ENCODE results near the gene WWC1. TPM values are rescaled to one million over a fixed set of nuclear protein-coding genes. Genes with fewer than 3 reads are reported as not detected.

The WWC1 gene
- total and polyA plus RNA-seq, 9 of the 15 experiments (the other 6 are each of a cell fraction or from before 2014, with no cell fraction given) = under 0.01 to 0.54 (median 0.42) TPM; not detected in 6

DNA sequence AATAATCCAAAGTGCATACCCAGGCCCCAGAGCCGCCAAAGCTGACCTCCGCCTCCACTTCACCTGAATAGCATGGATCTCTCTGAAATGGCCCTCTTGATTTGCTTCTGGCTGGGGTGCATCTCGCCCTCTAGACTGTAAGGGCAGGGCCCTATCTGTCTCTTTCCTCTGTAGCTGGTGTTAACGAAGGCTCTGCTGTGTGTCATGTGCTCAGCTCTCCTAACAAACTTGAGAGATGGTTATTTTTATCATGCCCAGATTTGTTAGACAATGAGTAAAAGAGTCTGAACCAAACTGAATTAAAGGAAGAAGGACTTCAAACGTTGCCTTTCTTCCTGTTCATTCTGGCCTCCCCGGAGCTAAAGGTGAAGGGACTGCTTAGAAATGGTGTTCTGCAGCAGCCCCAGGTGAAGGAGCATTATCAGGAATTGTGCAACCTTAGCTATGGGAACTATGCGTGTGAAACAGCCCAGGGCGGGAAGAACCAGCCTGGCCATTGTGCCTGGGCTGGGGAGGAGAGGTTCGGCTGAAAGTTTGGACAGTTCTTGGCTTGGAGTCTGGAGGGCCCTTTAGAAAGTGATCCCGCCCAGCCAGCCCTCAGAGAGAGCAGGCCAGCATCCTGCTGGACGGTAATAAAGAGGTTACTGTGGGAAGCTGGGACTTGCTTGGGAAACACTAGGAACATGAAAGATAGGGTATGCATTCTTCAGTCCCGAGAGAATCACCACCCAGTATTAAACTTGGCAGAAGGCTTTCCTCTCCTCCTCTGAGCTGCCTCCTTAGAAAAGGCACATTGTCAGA, 73.5 kb downstream of the WWC1 start:
- Histone ChIP-seq H3K27me3 (ENCODE audit: control insufficient read depth in 2 of 2, insufficient read depth in 2 of 2, low read length in 2 of 2) (peaks cover 2 to 30% of the 10 kb centered on the region in 2 experiments; a peak in 4 of 5 replicates), H3K4me1 (replicated peaks in 1 of 2; ENCODE audit: control insufficient read depth in 2 of 2, insufficient read depth in 2 of 2, low read length in 2 of 2) (no peaks in the 10 kb centered on the region), H3K4me3 (no peak overlapping the region), H3K27ac (ENCODE audit: extremely low read depth, low read depth, low read length) (no peak overlapping the region), H2AFZ (ENCODE audit: low read depth, low read length) (no peak overlapping the region), H4K20me1 (replicated peaks; ENCODE audit: control insufficient read depth, insufficient read depth, low read length) (no peaks in the 10 kb centered on the region), H3K36me3 (ENCODE audit: control insufficient read depth, insufficient read depth, low read length) (no peaks in the 10 kb centered on the region), H3K9ac (ENCODE audit: insufficient read depth in 1 of 2, low read depth in 2 of 2, low read length in 2 of 2) (no peak overlapping the region), H3K79me2 (ENCODE audit: control insufficient read depth, insufficient read depth, low read length) (no peaks in the 10 kb centered on the region), H3K9me3 (replicated peaks; ENCODE audit: control insufficient read depth, insufficient read depth, low read depth, low read length) (no peaks in the 10 kb centered on the region), H3K9me1 (ENCODE audit: control insufficient read depth, insufficient read depth, low read length) (no peaks in the 10 kb centered on the region), H3K4me2 (ENCODE audit: insufficient read depth, low read length) (no peak overlapping the region)
- ATAC-seq = no peak
- in situ Hi-C loops (cut with MboI) (no loop called here), intact Hi-C loops (cut with micrococcal nuclease) (no loop called here)
- ChIA-PET CTCF (ENCODE audit: low intra/inter-chr PET ratio) (no interaction called here), POLR2A (interaction anchor here (1.4 kb wide), 1 partner anchor 13 kb away, joined by 4 read pairs; no protein-coding TSS in a partner anchor)
- no peak for TF ChIP-seq SRSF3 (IDR thresholded peaks at IDR 0.05; ENCODE audit: insufficient read depth, low read length)
- no peak for TF ChIP-seq SAFB (IDR thresholded peaks at IDR 0.05; ENCODE audit: borderline replicate concordance, low read depth, low read length)
- TF ChIP-seq, protein P1, sequence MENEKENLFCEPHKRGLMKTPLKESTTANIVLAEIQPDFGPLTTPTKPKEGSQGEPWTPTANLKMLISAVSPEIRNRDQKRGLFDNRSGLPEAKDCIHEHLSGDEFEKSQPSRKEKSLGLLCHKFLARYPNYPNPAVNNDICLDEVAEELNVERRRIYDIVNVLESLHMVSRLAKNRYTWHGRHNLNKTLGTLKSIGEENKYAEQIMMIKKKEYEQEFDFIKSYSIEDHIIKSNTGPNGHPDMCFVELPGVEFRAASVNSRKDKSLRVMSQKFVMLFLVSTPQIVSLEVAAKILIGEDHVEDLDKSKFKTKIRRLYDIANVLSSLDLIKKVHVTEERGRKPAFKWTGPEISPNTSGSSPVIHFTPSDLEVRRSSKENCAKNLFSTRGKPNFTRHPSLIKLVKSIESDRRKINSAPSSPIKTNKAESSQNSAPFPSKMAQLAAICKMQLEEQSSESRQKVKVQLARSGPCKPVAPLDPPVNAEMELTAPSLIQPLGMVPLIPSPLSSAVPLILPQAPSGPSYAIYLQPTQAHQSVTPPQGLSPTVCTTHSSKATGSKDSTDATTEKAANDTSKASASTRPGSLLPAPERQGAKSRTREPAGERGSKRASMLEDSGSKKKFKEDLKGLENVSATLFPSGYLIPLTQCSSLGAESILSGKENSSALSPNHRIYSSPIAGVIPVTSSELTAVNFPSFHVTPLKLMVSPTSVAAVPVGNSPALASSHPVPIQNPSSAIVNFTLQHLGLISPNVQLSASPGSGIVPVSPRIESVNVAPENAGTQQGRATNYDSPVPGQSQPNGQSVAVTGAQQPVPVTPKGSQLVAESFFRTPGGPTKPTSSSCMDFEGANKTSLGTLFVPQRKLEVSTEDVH (IDR thresholded peaks at IDR 0.05; ENCODE audit: low read depth, partially characterized antibody) = no peak
- no peak for TF ChIP-seq MTA1 (IDR thresholded peaks at IDR 0.05; ENCODE audit: borderline replicate concordance)
- no peak for TF ChIP-seq JUN (IDR thresholded peaks at IDR 0.05; ENCODE audit: borderline replicate concordance, low read depth, low read length)
- no peak for TF ChIP-seq JUN (CRISPR knock-in tag; IDR thresholded peaks at IDR 0.05; ENCODE audit: borderline replicate concordance)
- TF ChIP-seq, protein P2, sequence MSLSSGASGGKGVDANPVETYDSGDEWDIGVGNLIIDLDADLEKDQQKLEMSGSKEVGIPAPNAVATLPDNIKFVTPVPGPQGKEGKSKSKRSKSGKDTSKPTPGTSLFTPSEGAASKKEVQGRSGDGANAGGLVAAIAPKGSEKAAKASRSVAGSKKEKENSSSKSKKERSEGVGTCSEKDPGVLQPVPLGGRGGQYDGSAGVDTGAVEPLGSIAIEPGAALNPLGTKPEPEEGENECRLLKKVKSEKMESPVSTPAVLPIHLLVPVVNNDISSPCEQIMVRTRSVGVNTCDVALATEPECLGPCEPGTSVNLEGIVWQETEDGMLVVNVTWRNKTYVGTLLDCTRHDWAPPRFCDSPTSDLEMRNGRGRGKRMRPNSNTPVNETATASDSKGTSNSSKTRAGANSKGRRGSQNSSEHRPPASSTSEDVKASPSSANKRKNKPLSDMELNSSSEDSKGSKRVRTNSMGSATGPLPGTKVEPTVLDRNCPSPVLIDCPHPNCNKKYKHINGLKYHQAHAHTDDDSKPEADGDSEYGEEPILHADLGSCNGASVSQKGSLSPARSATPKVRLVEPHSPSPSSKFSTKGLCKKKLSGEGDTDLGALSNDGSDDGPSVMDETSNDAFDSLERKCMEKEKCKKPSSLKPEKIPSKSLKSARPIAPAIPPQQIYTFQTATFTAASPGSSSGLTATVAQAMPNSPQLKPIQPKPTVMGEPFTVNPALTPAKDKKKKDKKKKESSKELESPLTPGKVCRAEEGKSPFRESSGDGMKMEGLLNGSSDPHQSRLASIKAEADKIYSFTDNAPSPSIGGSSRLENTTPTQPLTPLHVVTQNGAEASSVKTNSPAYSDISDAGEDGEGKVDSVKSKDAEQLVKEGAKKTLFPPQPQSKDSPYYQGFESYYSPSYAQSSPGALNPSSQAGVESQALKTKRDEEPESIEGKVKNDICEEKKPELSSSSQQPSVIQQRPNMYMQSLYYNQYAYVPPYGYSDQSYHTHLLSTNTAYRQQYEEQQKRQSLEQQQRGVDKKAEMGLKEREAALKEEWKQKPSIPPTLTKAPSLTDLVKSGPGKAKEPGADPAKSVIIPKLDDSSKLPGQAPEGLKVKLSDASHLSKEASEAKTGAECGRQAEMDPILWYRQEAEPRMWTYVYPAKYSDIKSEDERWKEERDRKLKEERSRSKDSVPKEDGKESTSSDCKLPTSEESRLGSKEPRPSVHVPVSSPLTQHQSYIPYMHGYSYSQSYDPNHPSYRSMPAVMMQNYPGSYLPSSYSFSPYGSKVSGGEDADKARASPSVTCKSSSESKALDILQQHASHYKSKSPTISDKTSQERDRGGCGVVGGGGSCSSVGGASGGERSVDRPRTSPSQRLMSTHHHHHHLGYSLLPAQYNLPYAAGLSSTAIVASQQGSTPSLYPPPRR (CRISPR knock-in tag; IDR thresholded peaks at IDR 0.05; ENCODE audit: borderline replicate concordance) = no peak
- TF ChIP-seq, protein P3, sequence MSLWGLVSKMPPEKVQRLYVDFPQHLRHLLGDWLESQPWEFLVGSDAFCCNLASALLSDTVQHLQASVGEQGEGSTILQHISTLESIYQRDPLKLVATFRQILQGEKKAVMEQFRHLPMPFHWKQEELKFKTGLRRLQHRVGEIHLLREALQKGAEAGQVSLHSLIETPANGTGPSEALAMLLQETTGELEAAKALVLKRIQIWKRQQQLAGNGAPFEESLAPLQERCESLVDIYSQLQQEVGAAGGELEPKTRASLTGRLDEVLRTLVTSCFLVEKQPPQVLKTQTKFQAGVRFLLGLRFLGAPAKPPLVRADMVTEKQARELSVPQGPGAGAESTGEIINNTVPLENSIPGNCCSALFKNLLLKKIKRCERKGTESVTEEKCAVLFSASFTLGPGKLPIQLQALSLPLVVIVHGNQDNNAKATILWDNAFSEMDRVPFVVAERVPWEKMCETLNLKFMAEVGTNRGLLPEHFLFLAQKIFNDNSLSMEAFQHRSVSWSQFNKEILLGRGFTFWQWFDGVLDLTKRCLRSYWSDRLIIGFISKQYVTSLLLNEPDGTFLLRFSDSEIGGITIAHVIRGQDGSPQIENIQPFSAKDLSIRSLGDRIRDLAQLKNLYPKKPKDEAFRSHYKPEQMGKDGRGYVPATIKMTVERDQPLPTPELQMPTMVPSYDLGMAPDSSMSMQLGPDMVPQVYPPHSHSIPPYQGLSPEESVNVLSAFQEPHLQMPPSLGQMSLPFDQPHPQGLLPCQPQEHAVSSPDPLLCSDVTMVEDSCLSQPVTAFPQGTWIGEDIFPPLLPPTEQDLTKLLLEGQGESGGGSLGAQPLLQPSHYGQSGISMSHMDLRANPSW (CRISPR knock-in tag; IDR thresholded peaks at IDR 0.05) = no peak
- TF ChIP-seq ZNF384 (IDR thresholded peaks at IDR 0.05; ENCODE audit: low read depth, low read length) = no peak
- no peak for DNase-seq (ENCODE audit: extremely low read depth in 1 of 4, low spot score in 3 of 4)
- BruUV-seq (replicated peaks) = no TSS peak
- under 1% methylated on average over 12 of the region's 12 CpGs for whole genome bisulfite sequencing (ENCODE audit: insufficient coverage, low coverage, missing lambda C conversion rate)
- no peak for FAIRE-seq

Data from K562 (cell line).